SH-SY5Y (cell line): ENCODE data around the gene NFATC3.

Experiments
- GATA2 ChIP-seq: IDR thresholded peaks from 2 replicates; pipeline ENCODE4 v1.6.1; 2011; ENCODE audit warnings: mild to moderate bottlenecking, low read depth, low read length
- GATA3 ChIP-seq: IDR thresholded peaks from 2 replicates; pipeline ENCODE4 v1.6.1; 2011; ENCODE audit warnings: low read depth, mild to moderate bottlenecking, low read length, moderate library complexity

DNA sequence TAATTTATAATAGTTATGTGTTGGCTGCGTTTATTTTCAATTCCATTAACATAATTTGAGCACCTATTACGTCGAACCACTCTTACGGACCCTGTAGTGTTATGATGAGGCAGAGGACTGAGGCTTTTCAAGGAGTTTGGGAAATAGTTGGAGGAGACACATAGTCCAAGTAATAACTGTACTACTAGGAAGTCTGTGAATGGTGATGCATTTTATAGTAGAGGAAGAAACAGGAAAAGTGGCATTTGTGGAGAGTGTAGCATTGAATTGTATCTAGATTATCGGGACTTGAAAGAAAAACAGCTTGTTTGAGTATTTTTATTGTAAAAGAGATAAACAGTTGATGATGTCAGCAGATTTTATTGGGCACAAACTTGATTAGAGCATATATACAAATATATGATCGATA lies 1.7 kb downstream of the NFATC3 start:
- TF ChIP-seq GATA2 (no peak), GATA3 (no peak)
